Raji (cell line): ENCODE results near the gene ERICH6B.

ENCODE experiments used
- POLR2A ChIP-seq: IDR thresholded peaks from 2 replicates; pipeline ENCODE4 v1.6.1; 2011; ENCODE audit warnings: low read depth, low read length, control low read depth; ENCODE audit not compliant: insufficient read depth

Gene ERICH6B

DNA sequence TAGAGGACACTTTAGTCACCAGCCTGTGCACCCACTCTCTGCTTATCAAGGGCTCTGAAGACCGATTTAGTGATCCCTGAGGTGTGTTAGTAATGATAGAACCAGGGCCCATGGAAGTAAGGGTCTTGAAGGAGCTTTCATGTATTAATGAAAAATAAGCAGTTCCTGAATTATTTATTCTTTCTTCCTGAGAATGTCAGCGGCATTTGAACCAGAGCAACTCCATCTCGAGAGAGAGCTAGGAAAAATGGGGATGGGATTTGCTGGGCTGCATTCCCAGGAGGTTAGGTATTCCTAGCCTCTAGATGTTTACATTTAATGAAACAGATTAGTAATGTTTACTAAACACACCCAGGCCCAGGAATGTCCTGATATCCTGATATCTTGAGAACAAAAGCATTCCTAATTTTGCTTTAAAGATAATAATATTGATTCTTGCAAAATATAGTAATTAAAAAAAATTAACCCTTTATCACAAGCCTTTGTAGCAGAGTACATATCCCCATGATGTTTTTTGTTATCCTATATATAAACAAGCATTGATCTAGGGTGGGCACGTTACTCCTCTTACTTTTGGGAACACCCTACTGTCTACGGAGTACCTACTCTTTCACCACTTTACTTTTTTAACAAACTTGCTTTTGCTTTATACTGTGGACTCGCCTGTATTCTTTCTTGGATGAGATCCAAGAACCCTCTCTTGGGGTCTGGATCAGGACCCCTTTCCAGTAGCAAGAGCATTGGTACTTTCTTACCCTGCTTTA, 87.7 kb downstream of the ERICH6B start:
- no peak for TF ChIP-seq POLR2A

DNA sequence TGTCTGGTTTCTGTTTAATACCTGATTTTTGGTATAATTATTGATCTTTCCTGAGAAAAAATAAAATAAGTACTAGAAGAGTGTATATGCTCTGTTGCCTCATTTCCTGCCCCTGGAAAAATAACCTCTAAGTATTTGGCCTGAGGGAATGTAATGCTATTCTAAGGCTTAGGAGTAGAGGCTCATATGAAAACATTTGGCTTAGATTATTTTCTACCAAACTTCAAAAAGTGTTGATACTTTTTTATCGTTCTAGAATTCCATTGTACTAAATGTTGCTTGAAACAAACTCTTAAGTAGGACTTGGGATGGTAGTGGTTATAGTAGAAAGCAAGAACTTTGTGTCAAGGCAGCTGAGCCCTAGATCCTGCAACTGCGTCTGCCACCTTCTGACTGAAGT, 93.0 kb downstream of the ERICH6B start:
- TF ChIP-seq POLR2A: no peak

DNA sequence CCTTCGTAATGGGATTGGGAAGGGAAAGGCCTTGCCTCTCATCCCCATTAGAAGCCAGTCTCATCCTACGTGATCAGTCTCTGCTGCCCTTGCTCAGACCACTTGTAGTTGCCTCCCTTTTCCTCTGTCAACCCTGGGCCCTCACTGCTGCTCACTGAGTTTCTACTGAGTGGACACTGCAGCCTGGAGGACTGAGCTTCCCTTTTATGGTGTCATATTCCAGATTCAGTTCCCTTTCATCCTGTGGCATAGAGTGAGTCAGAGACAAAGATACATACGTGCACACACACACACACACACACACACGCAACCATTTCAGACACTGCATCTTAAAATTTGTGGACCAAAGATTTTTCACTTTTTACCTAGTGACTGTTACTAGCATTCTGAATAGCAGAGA, 94.2 kb downstream of the ERICH6B start:
- TF ChIP-seq POLR2A: no peak

DNA sequence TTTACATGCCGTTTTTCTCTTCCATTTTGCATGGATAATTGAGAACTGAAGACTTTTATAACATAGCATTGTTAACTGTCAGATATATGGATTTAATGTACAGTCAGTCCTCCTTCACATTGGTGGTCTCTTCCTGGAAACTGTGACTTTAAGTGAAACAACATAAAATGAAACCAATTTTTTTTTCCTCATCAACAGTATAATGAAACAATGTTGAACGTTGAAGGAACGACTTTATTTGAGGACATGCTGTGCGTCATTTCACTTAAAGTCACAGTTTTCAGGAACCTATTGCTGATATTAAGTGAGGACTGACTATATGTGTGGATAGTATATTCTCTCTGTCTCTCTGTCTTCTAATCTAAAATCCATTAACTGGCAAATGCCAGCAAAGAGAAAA, 96.0 kb downstream of the ERICH6B start:
- no peak for TF ChIP-seq POLR2A

DNA sequence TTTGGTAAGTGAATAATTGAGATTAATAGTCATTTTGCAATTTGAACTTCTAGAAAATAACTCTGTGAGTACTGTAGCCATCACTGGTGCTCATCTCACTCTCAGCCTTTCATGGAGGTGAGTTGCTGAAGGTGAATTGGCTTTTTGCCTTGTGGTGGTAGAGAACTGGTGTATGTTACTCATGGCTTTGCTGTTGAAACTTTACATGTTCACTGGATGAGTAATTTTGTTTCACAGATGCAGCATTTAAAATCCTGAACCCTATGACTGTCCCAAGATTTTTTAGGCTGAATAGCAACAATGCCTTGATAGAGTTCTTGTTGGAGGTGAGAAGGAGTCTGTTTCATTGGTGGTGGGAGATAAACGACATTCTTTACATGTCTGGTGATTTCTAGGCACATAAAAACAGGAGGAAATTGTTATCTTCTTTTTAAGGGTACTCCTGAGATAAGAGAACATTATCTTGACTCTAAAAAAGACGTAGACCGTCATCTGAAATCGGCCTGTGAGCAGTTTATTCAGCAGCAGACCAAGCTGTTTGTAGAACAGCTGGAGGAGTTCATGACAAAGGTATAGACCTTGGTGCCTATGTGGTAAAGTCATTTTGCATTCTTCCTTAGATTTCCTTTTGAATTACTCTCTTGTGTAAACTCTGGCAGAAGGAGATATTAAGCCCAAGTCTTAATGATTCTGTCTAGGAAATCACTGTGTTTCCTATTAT, 96.9 kb downstream of the ERICH6B start:
- TF ChIP-seq POLR2A: no peak

DNA sequence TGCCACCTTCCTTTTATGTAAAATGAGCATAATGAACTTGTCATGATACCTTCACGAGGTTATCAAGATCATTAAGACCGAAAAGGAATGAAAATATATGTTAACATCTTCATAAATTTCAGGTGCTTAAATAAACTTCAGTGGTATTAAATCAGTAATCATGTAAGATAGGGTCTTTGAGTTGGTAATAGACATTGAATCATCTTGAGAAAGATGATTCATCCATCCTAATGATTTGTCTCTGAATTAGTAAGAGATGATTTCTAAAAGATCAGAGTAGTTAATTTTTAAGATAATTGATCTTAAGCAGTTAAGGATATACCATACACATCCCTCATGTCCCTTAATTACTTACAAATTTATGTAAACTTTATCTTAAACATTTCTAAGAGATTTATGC, 98.8 kb downstream of the ERICH6B start:
- TF ChIP-seq POLR2A: no peak

DNA sequence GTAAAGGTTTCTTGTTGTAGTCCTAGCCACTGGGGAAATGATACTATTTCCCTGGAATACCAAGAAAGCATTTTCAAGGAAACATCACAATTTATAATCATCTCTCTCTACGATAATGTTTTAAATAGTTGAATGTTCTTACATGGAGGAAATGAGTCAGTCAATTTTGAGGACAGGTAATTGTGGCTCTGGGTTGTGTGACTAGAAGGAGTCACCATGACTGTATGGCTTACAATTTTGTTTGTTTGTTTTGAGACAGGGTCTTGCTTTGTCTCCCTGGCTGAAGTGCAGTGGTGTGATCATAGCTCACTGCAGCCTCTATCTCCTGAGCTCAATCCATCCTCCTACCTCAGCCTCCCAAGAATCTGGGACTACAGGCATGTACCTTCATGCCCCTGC, 103.4 kb downstream of the ERICH6B start:
- no peak for TF ChIP-seq POLR2A

DNA sequence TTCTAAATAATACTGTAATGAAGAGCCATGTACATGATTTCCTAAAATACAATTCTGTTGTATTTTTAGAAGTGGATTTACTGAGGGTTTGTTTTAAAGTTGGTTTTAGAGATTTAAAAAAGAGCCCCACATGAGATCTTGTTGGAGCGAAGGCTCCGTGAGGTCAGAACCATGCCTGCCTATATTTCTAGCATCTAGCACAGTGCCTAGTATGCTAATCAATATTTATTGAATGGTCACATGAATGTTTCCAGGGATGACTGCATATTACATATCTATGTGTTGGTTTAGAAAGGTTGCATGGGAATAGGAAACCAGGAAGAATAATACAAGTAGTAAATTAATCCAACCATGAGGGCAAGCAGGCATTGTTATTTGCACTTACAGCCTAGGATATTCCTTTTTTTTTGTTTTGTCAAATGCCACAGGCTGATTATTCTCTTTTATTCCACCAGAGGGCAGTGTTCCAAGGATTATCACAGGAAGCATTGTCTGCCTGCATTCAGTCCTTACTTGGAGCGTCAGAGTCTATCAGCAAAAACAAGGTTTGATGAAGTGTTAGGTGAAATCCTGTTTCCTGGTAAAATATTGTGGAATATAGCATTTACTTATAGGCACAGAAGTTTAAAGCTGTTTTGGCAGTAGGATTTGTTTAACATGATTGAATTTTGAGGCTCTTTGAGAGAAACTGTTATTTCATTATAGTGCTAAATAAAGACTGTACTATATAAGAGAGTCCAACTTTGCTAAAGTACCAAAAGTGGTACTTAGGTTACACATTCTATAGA, 104.0 kb downstream of the ERICH6B start:
- no peak for TF ChIP-seq POLR2A

DNA sequence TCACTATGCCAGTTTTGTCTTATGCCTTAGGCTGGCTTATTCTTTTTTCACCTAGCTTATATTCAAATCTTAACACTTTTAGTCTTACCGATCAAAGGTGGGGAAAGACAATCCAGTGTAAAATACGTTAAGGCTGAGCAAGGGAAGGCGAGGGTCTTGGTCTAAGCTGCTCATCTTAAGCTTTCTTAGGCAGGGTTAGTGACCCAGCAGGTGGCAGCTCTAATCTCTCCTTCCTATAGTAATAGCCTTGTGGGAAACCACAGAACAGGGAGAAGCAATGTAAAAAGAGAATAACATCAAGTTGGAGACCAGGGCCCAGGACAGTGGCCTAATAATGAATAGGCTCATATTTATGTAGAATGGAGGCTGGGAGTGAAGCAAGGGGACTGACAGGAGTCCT, 104.9 kb downstream of the ERICH6B start:
- TF ChIP-seq POLR2A: no peak

DNA sequence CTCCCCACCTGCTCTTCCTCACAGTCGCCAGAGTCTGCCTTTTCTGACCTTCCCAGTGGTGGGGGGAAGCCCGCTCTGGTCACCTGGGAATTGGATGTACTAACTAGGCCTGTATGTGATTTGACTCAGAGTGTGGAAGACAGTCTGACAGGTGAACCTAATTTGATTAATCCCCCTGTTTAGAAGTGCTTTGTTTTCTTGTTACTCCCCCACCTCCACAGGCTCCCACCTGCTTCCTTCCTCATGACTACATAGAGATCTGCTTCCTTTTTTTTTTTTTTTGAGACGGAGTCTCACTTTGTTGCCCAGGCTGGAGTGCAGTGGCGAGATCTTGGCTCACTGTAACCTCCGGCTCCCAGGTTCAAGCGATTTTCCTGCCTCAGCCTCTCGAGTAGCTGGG, 106.8 kb downstream of the ERICH6B start:
- no peak for TF ChIP-seq POLR2A

DNA sequence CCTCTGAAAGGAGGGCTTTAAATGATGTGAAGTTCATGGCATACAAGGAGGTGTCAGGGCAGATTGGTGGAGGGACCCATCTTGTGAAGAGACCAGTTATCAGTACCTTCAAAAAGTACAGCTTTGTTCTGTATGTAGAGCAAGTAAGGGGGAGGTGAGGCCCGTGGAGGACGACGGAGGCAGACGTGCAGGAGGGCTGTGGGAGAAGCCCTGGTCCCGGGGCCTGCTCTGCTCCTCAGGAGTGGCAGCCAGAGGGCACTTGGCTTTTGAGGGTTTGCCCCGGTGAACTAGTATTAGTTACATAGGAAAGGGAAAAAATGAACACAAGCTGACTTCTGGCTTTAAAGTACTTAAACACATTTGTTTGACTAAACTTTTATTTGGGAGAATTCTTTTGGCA, 108.7 kb downstream of the ERICH6B start:
- no peak for TF ChIP-seq POLR2A

DNA sequence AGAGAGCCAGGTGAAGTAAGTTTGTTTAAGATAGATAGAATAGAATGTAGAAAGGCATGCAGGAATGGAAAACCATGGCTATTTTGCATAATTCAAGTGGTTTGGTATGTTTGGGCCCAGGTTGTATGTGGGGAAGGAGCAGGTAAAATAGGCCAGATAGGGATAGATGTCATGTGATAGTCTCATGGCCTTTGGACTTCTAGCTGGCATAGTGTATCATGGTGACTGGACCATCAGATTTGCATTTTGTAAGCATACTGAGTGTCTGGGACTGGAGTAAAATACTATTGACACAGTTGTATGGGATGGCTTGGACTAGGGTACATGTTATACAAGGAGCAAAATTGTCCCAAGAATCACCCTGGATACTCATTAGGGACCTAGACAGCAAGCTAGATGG, 111.9 kb downstream of the ERICH6B start:
- TF ChIP-seq POLR2A: no peak

DNA sequence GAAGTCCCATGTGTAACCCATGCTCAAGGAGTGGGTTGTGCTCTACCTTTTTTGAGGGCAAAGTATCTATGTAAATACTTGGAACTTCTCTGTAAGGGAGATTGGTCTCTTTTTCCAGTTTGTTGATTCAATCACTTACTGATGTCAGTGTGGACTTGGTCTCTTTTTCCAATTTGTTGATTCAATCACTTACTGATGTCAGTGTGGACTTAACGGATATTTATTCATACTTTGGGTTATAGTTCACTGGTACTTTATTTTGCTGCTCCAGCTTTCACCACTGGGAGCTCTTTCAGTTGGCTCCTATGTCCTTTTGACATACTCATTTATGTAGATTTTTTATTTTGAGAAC, 114.4 kb downstream of the ERICH6B start:
- TF ChIP-seq POLR2A: no peak

DNA sequence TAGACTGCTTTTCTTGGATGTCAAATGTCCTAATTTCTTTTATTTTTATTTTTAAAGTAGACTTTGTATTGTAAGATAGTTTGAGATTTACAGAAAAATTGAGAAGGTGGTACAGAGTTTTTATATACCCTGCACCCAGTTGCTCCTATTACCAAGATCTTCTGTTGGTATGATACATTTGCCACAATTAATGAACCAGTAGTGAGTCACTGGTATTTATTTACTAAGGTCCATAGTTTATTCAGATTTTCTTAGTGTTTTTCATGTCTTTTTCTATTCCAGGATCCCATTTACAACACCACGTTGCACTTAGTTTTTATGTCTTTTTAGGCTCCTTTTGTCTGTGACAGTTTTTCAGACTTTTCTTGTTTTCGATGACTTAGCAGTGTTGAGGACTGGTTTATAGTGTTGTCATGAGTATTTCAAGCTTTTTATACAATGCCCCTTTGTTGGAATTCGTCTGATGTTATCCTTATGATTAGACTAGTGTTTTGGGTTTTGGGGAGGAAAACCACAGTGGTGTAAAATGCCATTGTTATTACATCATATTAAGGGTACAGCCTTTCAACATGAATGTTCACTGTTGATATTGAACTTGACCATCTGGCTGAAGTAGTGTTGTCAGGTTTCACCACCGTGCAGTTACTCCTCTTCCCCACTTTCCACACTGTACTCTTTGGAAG, 114.9 kb downstream of the ERICH6B start:
- TF ChIP-seq POLR2A: no peak

DNA sequence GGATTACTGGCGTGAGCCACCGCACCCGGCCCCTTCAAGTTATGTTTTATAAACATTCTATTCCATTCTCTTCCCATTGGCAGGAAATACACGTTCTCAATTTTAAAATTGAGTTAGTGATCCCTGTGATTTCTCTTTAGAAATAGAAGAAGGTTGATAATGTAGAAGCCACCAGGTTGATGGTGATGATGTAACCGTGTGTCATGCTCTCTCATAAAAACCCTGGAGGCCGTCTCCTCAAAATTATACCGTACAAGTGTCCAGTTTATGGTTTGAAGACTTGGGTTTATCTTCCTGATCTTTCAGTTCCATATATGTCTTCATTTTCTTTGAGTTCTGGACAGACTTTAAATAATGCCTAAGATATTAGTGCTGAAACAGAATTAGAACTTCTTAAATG, 118.6 kb downstream of the ERICH6B start:
- no peak for TF ChIP-seq POLR2A
